GM18861 (cell line): ENCODE results near the gene ZDHHC22.

Experiments
- ATAC-seq: cut with Tn5 transposase; IDR thresholded peaks from one replicate; pipeline ENCODE4 v1.9.1; 2021; ENCODE audit not compliant: unreplicated experiment

The ZDHHC22 gene

GRCh38 chr14:77157740-77158139 lies 16.1 kb upstream of the ZDHHC22 start:
- ATAC-seq = no peak

- no peak for ATAC-seq
Observed at GRCh38 chr14:77155083-77155482, 13.5 kb upstream of the ZDHHC22 start.

- ATAC-seq = no peak
Observed at GRCh38 chr14:77154421-77154820, 12.8 kb upstream of the ZDHHC22 start.

GRCh38 chr14:77153802-77154201 lies 12.2 kb upstream of the ZDHHC22 start:
- no peak for ATAC-seq

- no peak for ATAC-seq
Observed at GRCh38 chr14:77151918-77152588, 10.5 kb upstream of the ZDHHC22 start.

GRCh38 chr14:77151245-77151644 lies 9.7 kb upstream of the ZDHHC22 start:
- ATAC-seq = no peak

- no peak for ATAC-seq
Observed at GRCh38 chr14:77148510-77149231, 7.1 kb upstream of the ZDHHC22 start.

- ATAC-seq = no peak
Observed at GRCh38 chr14:77145975-77146740, 4.6 kb upstream of the ZDHHC22 start.

GRCh38 chr14:77144412-77145115 lies 3.0 kb upstream of the ZDHHC22 start:
- ATAC-seq = no peak

- no peak for ATAC-seq
Observed at GRCh38 chr14:77143071-77143470, 1.5 kb upstream of the ZDHHC22 start.

- ATAC-seq = no peak
Observed at GRCh38 chr14:77142005-77142800, 612 bp upstream of the ZDHHC22 start.

GRCh38 chr14:77140359-77141213 lies 1.0 kb downstream of the ZDHHC22 start:
- ATAC-seq = no peak

- no peak for ATAC-seq
Observed at GRCh38 chr14:77139540-77140358, 1.8 kb downstream of the ZDHHC22 start.

- no peak for ATAC-seq
Observed at GRCh38 chr14:77139022-77139421, 2.6 kb downstream of the ZDHHC22 start.

- no peak for ATAC-seq
Observed at GRCh38 chr14:77133720-77134338, 7.8 kb downstream of the ZDHHC22 start.

- no peak for ATAC-seq
Observed at GRCh38 chr14:77131871-77132486, 9.6 kb downstream of the ZDHHC22 start.

GRCh38 chr14:77131206-77131605 lies 10.4 kb downstream of the ZDHHC22 start:
- no peak for ATAC-seq

- ATAC-seq = no peak
Observed at GRCh38 chr14:77130386-77130785, 11.2 kb downstream of the ZDHHC22 start.
